IMR-90 (cell line): ENCODE data around the gene MAS1. TPM values are rescaled to one million over a fixed set of nuclear protein-coding genes. Genes with fewer than 3 reads are reported as not detected.

Experiments used
- ATAC-seq: fragments of 200-7000 bp; cut with Tn5 transposase; 2 replicates; pipeline ENCODE4 v1.9.1; 2020; ENCODE audit warnings: low read depth, mild to moderate bottlenecking, moderate library complexity
- BruUV-seq: library from RNA; stranded (reverse); fragments of 400-500 nt; replicated peaks from 2 replicates; lab custom pipeline; 2021; lab: Mats Ljungman, UMichigan
- CTCF ChIA-PET: fragments of 300-600 bp; formaldehyde crosslinking; extraction: SDS; loops from one replicate; lab custom pipeline; 2021; ENCODE audit warnings: antibody characterized with exemption; lab: Yijun Ruan, JAX
- POLR2A ChIA-PET: fragments of 300-600 bp; sonication (Branson Sonifier 250); formaldehyde crosslinking; loops from one replicate; lab custom pipeline; 2022; ENCODE audit warnings: antibody characterized with exemption; ENCODE audit not compliant: unreplicated experiment; lab: Charles Lee
- DNase-seq: peaks from one replicate; pipeline ENCODE4 v3.0.0; 2013
- H2AFZ ChIP-seq: replicated peaks from 2 replicates; pipeline ENCODE3; 2013; ENCODE audit warnings: low read length, mild to moderate bottlenecking; ENCODE audit not compliant: poor library complexity
- H2AK5ac ChIP-seq: 2 replicates; pipeline ENCODE4 v1.6.1; 2013; ENCODE audit warnings: low read depth, low read length, inconsistent platforms
- H2AK9ac ChIP-seq: replicated peaks from 2 replicates; pipeline ENCODE3; 2013; ENCODE audit warnings: mild to moderate bottlenecking, low read depth, low read length, moderate library complexity; ENCODE audit not compliant: poor library complexity
- H2BK120ac ChIP-seq: 2 replicates; pipeline ENCODE4 v1.6.1; 2013; ENCODE audit warnings: low read depth, low read length, inconsistent platforms
- H2BK15ac ChIP-seq: 3 replicates; pipeline ENCODE4 v1.6.1; 2013; ENCODE audit warnings: low read depth, low read length, inconsistent platforms
- H2BK20ac ChIP-seq: 2 replicates; pipeline ENCODE4 v1.6.1; 2013; ENCODE audit warnings: low read depth, mild to moderate bottlenecking, inconsistent platforms, low read length, moderate library complexity
- H2BK5ac ChIP-seq: 2 replicates; pipeline ENCODE4 v1.6.1; 2013; ENCODE audit warnings: mild to moderate bottlenecking, low read depth, low read length, inconsistent platforms; ENCODE audit not compliant: poor library complexity, severe bottlenecking
- H3K14ac ChIP-seq: replicated peaks from 2 replicates; pipeline ENCODE4 v1.6.1; 2013; ENCODE audit warnings: low read depth, low read length, inconsistent platforms
- H3K18ac ChIP-seq: 2 replicates; pipeline ENCODE4 v1.6.1; 2013; ENCODE audit warnings: low read depth, low read length, control low read depth
- H3K23ac ChIP-seq: 2 replicates; pipeline ENCODE4 v1.6.1; 2013; ENCODE audit warnings: low read depth, low read length, inconsistent platforms
- H3K27ac ChIP-seq: 2 replicates; pipeline ENCODE4 v1.5.1; 2013; ENCODE audit warnings: mild to moderate bottlenecking, control low read depth, low read length; ENCODE audit not compliant: insufficient read depth
- H3K27me3 ChIP-seq: 2 replicates; pipeline ENCODE4 v1.6.1; 2013; ENCODE audit warnings: low read length; ENCODE audit not compliant: control insufficient read depth, insufficient read depth
- H3K36me3 ChIP-seq: 2 replicates; pipeline ENCODE4 v1.6.1; 2013; ENCODE audit warnings: low read length, mixed read lengths; ENCODE audit not compliant: control insufficient read depth, insufficient read depth
- H3K4ac ChIP-seq: 2 replicates; pipeline ENCODE4 v1.6.1; 2013; ENCODE audit warnings: low read depth, low read length, inconsistent platforms
- H3K4me1 ChIP-seq: 2 replicates; pipeline ENCODE4 v1.6.1; 2013; ENCODE audit warnings: low read length, mixed read lengths; ENCODE audit not compliant: control insufficient read depth, insufficient read depth
- H3K4me2 ChIP-seq: 2 replicates; pipeline ENCODE4 v1.6.1; 2013; ENCODE audit warnings: low read depth, mild to moderate bottlenecking, control low read depth, low read length, moderate library complexity
- H3K4me3 ChIP-seq: 2 replicates; pipeline ENCODE4 v1.5.1; 2013; ENCODE audit warnings: low read depth, mild to moderate bottlenecking, control low read depth, low read length, moderate library complexity; ENCODE audit not compliant: insufficient read depth
- H3K56ac ChIP-seq: 2 replicates; pipeline ENCODE4 v1.6.1; 2013; ENCODE audit warnings: low read length, inconsistent platforms; ENCODE audit not compliant: insufficient read depth; ENCODE audit errors: extremely low read depth
- H3K79me1 ChIP-seq, 2 experiments: 2 replicates each; pipeline ENCODE4 v1.6.1; 2013; ENCODE audit warnings: low read length in 2 of 2, inconsistent platforms in 1 of 2, low read depth in 1 of 2
- H3K9ac ChIP-seq: 2 replicates; pipeline ENCODE4 v1.6.1; 2013; ENCODE audit warnings: low read depth, low read length, control low read depth
- H3K9me1 ChIP-seq: 2 replicates; pipeline ENCODE4 v1.6.1; 2013; ENCODE audit warnings: low read length, inconsistent platforms; ENCODE audit not compliant: insufficient read depth
- H3K9me3 ChIP-seq: 2 replicates; pipeline ENCODE4 v1.6.1; 2013; ENCODE audit warnings: low read length; ENCODE audit not compliant: control insufficient read depth, insufficient read depth
- H4K20me1 ChIP-seq: 2 replicates; pipeline ENCODE4 v1.6.1; 2013; ENCODE audit warnings: low read length, inconsistent platforms; ENCODE audit not compliant: insufficient read depth
- H4K5ac ChIP-seq: 2 replicates; pipeline ENCODE4 v1.6.1; 2013; ENCODE audit warnings: mild to moderate bottlenecking, low read depth, low read length, control low read depth
- H4K8ac ChIP-seq, 2 experiments: 2 replicates each; pipeline ENCODE4 v1.6.1; 2013; ENCODE audit warnings: low read depth in 2 of 2, low read length in 2 of 2, control low read depth in 1 of 2, inconsistent platforms in 1 of 2
- H4K91ac ChIP-seq: 2 replicates; pipeline ENCODE4 v1.6.1; 2013; ENCODE audit warnings: low read depth, low read length, inconsistent platforms; ENCODE audit not compliant: insufficient read depth
- BHLHE40 ChIP-seq: fragments of 150-350 bp; IDR thresholded peaks from 2 replicates; pipeline ENCODE4 v1.6.1; 2016; ENCODE audit warnings: mild to moderate bottlenecking, low read depth, low read length
- CEBPB ChIP-seq: IDR thresholded peaks from 2 replicates; pipeline ENCODE4 v1.6.1; 2012; ENCODE audit warnings: low read depth, low read length, improper control_type of control experiment
- CHD1 ChIP-seq: IDR thresholded peaks from 2 replicates; pipeline ENCODE4 v1.6.1; 2012; ENCODE audit warnings: low read depth, low read length, improper control_type of control experiment
- CTCF ChIP-seq: conservative IDR thresholded peaks from 2 replicates; pipeline ENCODE4 v1.5.1; 2012; ENCODE audit warnings: mild to moderate bottlenecking, low read depth, low read length, improper control_type of control experiment
- ELK1 ChIP-seq: fragments of 150-350 bp; IDR thresholded peaks from 2 replicates; pipeline ENCODE4 v1.6.1; 2016; ENCODE audit warnings: low read depth, mild to moderate bottlenecking, low read length, moderate library complexity, borderline replicate concordance
- FOS ChIP-seq: fragments of 150-350 bp; IDR thresholded peaks from 2 replicates; pipeline ENCODE4 v1.6.1; 2016; ENCODE audit warnings: low read depth, low read length
- MAFK ChIP-seq: IDR thresholded peaks from 2 replicates; pipeline ENCODE4 v1.6.1; 2012; ENCODE audit warnings: low read depth, low read length, improper control_type of control experiment
- MAZ ChIP-seq: IDR thresholded peaks from 2 replicates; pipeline ENCODE4 v1.6.1; 2012; ENCODE audit warnings: low read depth, mild to moderate bottlenecking, low read length, improper control_type of control experiment, moderate library complexity, borderline replicate concordance
- MXI1 ChIP-seq: IDR thresholded peaks from 2 replicates; pipeline ENCODE4 v1.6.1; 2012; ENCODE audit warnings: low read depth, mild to moderate bottlenecking, low read length, moderate library complexity, borderline replicate concordance
- NFE2L2 ChIP-seq: fragments of 150-350 bp; IDR thresholded peaks from 2 replicates; pipeline ENCODE4 v1.6.1; 2016; ENCODE audit warnings: low read depth, mild to moderate bottlenecking, low read length
- POLR2A ChIP-seq: IDR thresholded peaks from 2 replicates; pipeline ENCODE4 v1.6.1; 2012; ENCODE audit warnings: mild to moderate bottlenecking, low read depth, low read length
- RAD21 ChIP-seq: IDR thresholded peaks from 2 replicates; pipeline ENCODE4 v1.6.1; 2012; ENCODE audit warnings: low read length, improper control_type of control experiment
- RCOR1 ChIP-seq: IDR thresholded peaks from 2 replicates; pipeline ENCODE4 v1.6.1; 2012; ENCODE audit warnings: mild to moderate bottlenecking, low read length, improper control_type of control experiment; ENCODE audit not compliant: insufficient replicate concordance
- RFX5 ChIP-seq: IDR thresholded peaks from 2 replicates; pipeline ENCODE4 v1.8.0; 2012; ENCODE audit warnings: low read depth, mild to moderate bottlenecking, low read length, moderate library complexity
- SMC3 ChIP-seq: fragments of 150-350 bp; IDR thresholded peaks from 2 replicates; pipeline ENCODE4 v1.6.1; 2016; ENCODE audit warnings: low read depth, mild to moderate bottlenecking, antibody characterized with exemption, low read length, moderate library complexity
- USF2 ChIP-seq: fragments of 150-350 bp; IDR thresholded peaks from 2 replicates; pipeline ENCODE4 v1.6.1; 2017; ENCODE audit warnings: mild to moderate bottlenecking, antibody characterized with exemption, low read length, low read depth
- WGBS, 2 experiments: methylation state at CpG; one replicate each; pipeline versions ENCODE4 v1.1.5 to v1.1.7; 2013; ENCODE audit warnings: missing lambda C conversion rate in 2 of 2; ENCODE audit not compliant: insufficient read length in 1 of 2; ENCODE audit errors: extremely low coverage in 2 of 2; 5-methylcytosine and 5-hydroxymethylcytosine counted together
- dilution Hi-C: fragments of 300-500 bp; cut with HindIII; formaldehyde crosslinking; loops from one replicate; pipeline ENCODE4 v1.14.3; 2018; ENCODE audit warnings: low sequenced_read_pairs; ENCODE audit not compliant: unreplicated experiment
- in situ Hi-C: fragments of 300-500 bp; cut with MboI; formaldehyde crosslinking; loops from 3 replicates; pipeline ENCODE4 v1.14.3; 2019; ENCODE audit warnings: low sequenced_read_pairs, inconsistent platforms, mixed read lengths
- intact Hi-C: fragments of 100-400 bp; cut with micrococcal nuclease; formaldehyde crosslinking; loops from 2 replicates; pipeline ENCODE4 v1.10.0; 2022
- polyA plus RNA-seq, 3 experiments: library from polyadenylated mRNA; depleted of rRNA; stranded (reverse); fragments of >200 nt; gene quantifications; 2 replicates each; pipeline ENCODE4 v1.2.3, GENCODE V29; 2012; ENCODE audit warnings: low replicate concordance in 1 of 3
- total RNA-seq: library from RNA; depleted of rRNA; stranded (reverse); fragments of >200 nt; gene quantifications from 2 replicates; pipeline ENCODE4 v1.2.3, GENCODE V29; 2012

Gene MAS1
- total and polyA plus RNA-seq, 2 of the 4 experiments (the other 2 are of a cell fraction) = under 0.01 TPM; not detected in 1

- Histone ChIP-seq H3K14ac (no peak overlapping the region), H4K91ac (no peak overlapping the region), H2BK5ac (no peak overlapping the region), H4K20me1 (no peaks in the 10 kb centered on the region), H2AK5ac (no peak overlapping the region), H3K9me3 (0 out of 2 replicates have a peak, but pooled peaks cover 2% of the 10 kb centered on the region), H3K9me1 (no peaks in the 10 kb centered on the region), H4K5ac (no peak overlapping the region), H3K4me1 (no peaks in the 10 kb centered on the region), H2BK20ac (no peak overlapping the region), H3K4ac (no peak overlapping the region), H3K4me3 (no peak overlapping the region), H2AK9ac (no peak overlapping the region), H2BK120ac (no peak overlapping the region), H3K9ac (no peak overlapping the region), H3K79me1 (no peaks in the 10 kb centered on the region), H3K27me3 (peaks cover 44% of the 10 kb centered on the region), H3K23ac (no peak overlapping the region), H3K4me2 (no peak overlapping the region), H4K8ac (no peak overlapping the region), H3K18ac (no peak overlapping the region), H2AFZ (no peak overlapping the region), H3K56ac (no peak overlapping the region), H3K27ac (no peak overlapping the region), H2BK15ac (no peak overlapping the region), H3K36me3 (no peaks in the 10 kb centered on the region)
- intact Hi-C loops = no loop called here
- no TSS peak for BruUV-seq
- in situ Hi-C loops = no loop called here
- dilution Hi-C loops = no loop called here
- ChIA-PET POLR2A (no interaction called here), CTCF (interaction anchor here (0.6 kb wide), 1 partner anchor 222 kb away, joined by 3 read pairs; no protein-coding TSS in a partner anchor)
- no peak for TF ChIP-seq MAZ
- TF ChIP-seq SMC3 = no peak
- no peak for TF ChIP-seq FOS
- TF ChIP-seq RAD21 = no peak
- TF ChIP-seq ELK1 = no peak
- TF ChIP-seq MAFK = no peak
- no peak for TF ChIP-seq POLR2A
- no peak for TF ChIP-seq CHD1
- no peak for TF ChIP-seq CTCF
- no peak for TF ChIP-seq RFX5
- TF ChIP-seq NFE2L2 = no peak
- TF ChIP-seq MXI1 = no peak
- no peak for TF ChIP-seq USF2
- TF ChIP-seq RCOR1 = no peak
- TF ChIP-seq BHLHE40 = no peak
- TF ChIP-seq CEBPB = no peak
- no peak for DNase-seq
- no CpG with 5 or more reads among the region's 7 CpGs for WGBS, 2 experiments
- no peak for ATAC-seq
Measured at GRCh38 chr6:159887146-159887545, 3.6 kb upstream of the MAS1 start.
